Measurements from ENCODE around the gene YWHAB.

Gene YWHAB

GRCh38 chr20:44916586-44916985 lies 31.1 kb downstream of the YWHAB start:
- no peak for DNase-seq

GRCh38 chr20:44917399-44917798 lies 31.9 kb downstream of the YWHAB start:
- DNase-seq, result no peak

GRCh38 chr20:44918342-44918741 lies 32.8 kb downstream of the YWHAB start:
- DNase-seq, result no peak

- DNase-seq, result no peak
Observed at GRCh38 chr20:44918761-44919160, 33.3 kb downstream of the YWHAB start.

GRCh38 chr20:44921447-44921846 lies 35.9 kb downstream of the YWHAB start:
- DNase-seq, result no peak

GRCh38 chr20:44924541-44924940 lies 39.0 kb downstream of the YWHAB start:
- no peak for DNase-seq

DNA sequence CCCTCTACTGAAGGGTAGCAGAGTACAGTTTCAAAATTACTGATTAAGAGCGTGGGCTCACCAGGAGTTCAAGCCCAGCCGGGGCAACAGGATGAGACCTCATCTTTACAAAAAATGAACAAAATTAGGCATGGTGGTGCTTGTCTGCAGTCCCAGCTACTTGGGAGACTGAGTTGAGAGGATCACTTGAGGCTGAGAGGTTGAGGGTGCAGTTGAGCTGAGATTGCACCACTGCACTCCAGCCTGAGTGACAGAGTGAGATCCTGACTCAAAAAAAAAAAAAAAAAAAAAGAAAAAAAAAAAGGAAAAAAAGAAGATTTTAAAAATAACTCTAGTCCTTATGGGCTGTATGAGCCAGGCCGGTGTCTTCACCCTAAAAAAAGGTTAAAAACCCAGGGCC lies 43.1 kb downstream of the YWHAB start:
- DNase-seq, result no peak

GRCh38 chr20:44930517-44931168 lies 45.1 kb downstream of the YWHAB start:
- DNase-seq, result no peak

GRCh38 chr20:44931911-44932310 lies 46.4 kb downstream of the YWHAB start:
- DNase-seq, result no peak

GRCh38 chr20:44932916-44933315 lies 47.4 kb downstream of the YWHAB start:
- DNase-seq, result no peak

DNA sequence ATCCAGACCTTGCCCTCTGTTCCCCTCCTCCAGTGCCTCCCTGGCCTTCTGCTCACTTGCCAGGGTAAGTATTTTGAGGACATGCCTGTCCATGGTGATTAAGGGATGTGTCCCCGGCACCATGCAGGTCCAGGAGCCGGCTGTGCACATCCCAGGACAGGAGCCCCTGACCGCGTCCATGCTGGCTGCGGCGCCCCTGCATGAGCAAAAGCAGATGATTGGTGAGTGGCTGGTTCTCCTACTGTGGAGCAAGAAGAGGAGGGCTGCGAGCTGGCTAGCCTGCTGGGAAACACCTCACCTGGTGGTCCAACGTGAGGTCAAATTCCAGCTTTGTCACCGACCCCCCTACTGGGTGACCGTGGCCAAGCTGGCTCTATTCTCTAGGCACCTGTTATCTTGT lies 51.0 kb downstream of the YWHAB start:
- no peak for DNase-seq

DNA sequence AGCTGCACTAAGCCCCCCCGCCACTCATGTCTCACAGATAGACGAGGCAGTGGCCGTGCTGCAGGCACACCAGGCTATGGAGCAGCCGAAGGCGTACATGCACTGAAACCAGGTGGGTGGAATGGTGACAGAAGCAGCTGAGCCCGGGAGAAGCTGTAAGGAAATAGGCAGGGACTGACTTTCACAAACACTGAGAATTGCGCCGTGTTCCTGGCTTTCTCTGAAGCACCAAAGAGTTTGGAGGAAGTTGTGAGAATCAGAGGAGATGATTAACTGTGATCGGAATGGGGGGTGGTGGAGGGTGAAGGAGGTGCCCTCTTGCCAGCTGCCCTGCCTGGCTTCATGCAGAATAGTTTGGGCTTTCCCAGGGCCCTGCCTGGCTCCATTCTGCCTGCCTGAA lies 53.1 kb downstream of the YWHAB start:
- DNase-seq, result no peak

GRCh38 chr20:44941120-44941691 lies 55.7 kb downstream of the YWHAB start:
- DNase-seq, result no peak

- DNase-seq, result no peak
Observed at GRCh38 chr20:44942264-44942973, 56.9 kb downstream of the YWHAB start.

GRCh38 chr20:44943828-44944227 lies 58.3 kb downstream of the YWHAB start:
- DNase-seq, result no peak

DNA sequence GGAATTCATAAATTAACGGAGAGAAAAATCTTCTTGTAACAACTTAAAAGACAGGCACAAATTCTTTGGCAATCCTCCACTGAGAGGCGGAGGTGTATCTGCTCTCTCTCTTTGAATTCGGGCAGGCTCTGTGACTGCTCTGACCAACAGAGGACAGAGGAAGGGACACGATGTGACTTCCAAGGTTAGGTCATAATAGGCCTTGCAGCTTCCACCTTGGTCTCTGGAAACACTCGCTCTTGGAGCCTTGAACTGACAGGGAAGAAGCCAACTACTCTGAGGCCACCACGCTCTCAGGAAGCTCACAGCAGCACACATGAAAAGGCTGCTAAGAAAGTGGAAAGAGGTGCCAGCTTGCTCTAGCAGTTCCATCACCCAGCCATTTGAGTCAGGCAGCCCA lies 59.8 kb downstream of the YWHAB start:
- DNase-seq, result no peak

DNA sequence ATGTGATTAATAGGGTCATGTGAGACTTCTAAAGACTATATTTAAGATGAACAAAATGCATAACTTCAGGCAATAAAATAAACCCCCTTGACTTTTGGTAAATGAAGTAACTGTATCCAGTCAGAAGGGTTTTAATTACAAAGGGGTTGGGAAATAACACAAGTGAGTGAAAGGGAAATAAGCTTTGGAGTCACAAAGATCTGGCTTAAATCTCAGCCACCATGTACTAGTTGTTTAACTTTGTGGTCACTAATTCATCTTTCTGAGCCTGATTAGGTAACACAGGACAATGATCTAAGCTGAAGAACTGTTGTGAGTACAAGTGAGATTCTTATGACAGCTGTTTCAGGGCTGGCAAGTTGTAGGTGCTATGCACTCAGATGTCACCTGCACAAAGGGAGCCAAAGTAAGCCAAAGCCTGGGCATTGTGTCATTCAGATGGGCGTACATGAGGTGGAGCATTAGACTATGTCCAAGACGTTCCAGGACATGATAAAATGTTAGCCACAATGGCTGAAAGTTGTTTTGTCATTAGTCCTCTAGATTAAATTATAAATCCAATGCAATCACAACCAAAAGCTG lies 60.9 kb downstream of the YWHAB start:
- DNase-seq, result no peak

DNA sequence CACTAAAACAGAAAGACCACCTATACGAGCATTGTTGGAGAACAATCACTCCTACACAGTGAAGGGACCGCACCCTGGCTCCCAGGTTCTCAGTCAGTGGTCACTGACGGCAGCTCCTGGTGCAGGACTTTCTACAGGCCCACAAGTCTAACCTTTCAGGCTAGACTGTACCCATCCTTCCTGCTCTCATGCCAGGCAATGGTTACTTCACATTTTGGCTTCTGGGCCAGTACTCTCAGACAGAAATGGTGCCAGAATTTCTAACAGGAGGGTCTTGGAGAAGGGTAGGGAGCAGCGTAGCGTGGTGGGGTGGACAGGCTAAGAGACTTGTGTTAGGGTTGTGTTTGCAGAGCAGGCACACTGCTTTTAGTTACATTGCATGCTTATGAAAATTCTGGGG lies 62.6 kb downstream of the YWHAB start:
- DNase-seq, result no peak

GRCh38 chr20:44948513-44948912 lies 63.0 kb downstream of the YWHAB start:
- no peak for DNase-seq

- DNase-seq, result no peak
Observed at GRCh38 chr20:44950368-44950767, 64.9 kb downstream of the YWHAB start.

- no peak for DNase-seq
Observed at GRCh38 chr20:44952731-44953130, 67.2 kb downstream of the YWHAB start.

DNA sequence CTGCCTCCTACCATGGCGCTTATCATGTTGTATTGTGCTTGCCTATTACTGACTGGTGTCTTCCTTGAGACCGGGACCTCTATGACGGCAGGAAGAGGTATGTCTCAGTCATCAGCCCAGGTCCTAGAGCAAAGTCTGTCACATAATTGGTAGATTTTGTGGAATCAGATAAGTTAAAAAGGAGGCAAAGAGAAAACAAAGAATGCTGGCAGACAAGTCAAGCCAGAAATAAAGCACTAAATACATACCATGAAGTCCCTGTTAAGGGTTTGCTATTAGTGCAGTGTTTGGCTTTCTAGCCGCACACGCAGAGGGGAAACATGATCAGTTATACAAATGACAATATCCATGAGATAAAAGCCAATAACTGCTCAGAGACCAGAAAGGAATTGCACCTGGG lies 68.7 kb downstream of the YWHAB start:
- DNase-seq, result no peak

DNA sequence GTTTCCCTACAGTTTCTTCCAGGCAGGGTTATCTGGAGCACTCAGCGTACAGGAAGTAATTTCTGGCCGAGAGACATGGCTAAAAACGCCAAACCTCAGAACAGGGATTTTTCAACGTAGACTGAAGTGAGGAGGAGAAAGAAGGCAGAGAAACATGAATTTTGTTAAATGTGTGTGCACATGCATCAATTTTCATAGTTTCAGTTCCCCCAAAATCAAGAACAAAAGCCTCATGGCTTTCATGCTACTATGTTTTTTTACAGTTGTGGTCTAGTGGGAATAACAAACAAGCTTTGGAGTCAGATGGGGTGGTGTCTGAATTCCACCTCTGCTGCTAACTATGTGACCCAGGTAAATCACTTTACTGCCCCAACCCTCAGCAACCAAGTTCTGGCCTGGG lies 69.8 kb downstream of the YWHAB start:
- no peak for DNase-seq

- DNase-seq, result no peak
Observed at GRCh38 chr20:44956410-44956809, 70.9 kb downstream of the YWHAB start.

All from SW 1271 (cell line).